Naive thymus-derived CD4-positive, alpha-beta T cell (primary cell): ENCODE results near the gene LENG8. TPM values are rescaled to one million over a fixed set of nuclear protein-coding genes. Genes with fewer than 3 reads are reported as not detected.

ENCODE experiments used
- ATAC-seq: fragments of 150-1000 bp; cut with Tn5 transposase; 2 replicates; pipeline ENCODE4 v1.10.0; 2021; ENCODE audit warnings: mild to moderate bottlenecking, moderate library complexity
- CTCF ChIA-PET: fragments of 350-600 bp; sonication (Branson Sonifier 250); formaldehyde crosslinking; loops from one replicate; lab custom pipeline; 2021; ENCODE audit warnings: antibody characterized with exemption; lab: Charles Lee
- POLR2A ChIA-PET: fragments of 350-600 bp; sonication (Branson Sonifier 250); formaldehyde crosslinking; loops from one replicate; lab custom pipeline; 2021; ENCODE audit warnings: antibody characterized with exemption, inconsistent platforms; lab: Charles Lee
- DNase-seq, 9 donors: peaks; one replicate each; pipeline versions ENCODE4 v3.0.0 to v3.0.0-alpha.2; 2020 to 2022; ENCODE audit warnings: mixed read lengths in 1 of 9
- H3K27ac ChIP-seq: one replicate; pipeline ENCODE4 v1.7.0; 2013; ENCODE audit warnings: mild to moderate bottlenecking, low read depth, low read length, moderate library complexity
- H3K27me3 ChIP-seq, 2 donors: one replicate each; pipeline ENCODE4 v1.7.0; 2013; ENCODE audit warnings: low read length in 2 of 2, mild to moderate bottlenecking in 2 of 2, moderate library complexity in 2 of 2; ENCODE audit not compliant: control insufficient read depth in 2 of 2, insufficient read depth in 2 of 2
- H3K36me3 ChIP-seq, 3 experiments: 1 replicate in 2 of 3; 2 replicates in 1 of 3; pipeline ENCODE4 v1.7.0; 2013; ENCODE audit warnings: low read length in 3 of 3, mild to moderate bottlenecking in 3 of 3, moderate library complexity in 1 of 3; ENCODE audit not compliant: insufficient read depth in 3 of 3, control insufficient read depth in 2 of 3
- H3K4me1 ChIP-seq, 2 donors: one replicate each; pipeline ENCODE4 v1.7.0; 2013; ENCODE audit warnings: low read length in 2 of 2, mild to moderate bottlenecking in 2 of 2, moderate library complexity in 1 of 2; ENCODE audit not compliant: control insufficient read depth in 2 of 2, insufficient read depth in 2 of 2
- H3K4me3 ChIP-seq: 2 replicates; pipeline ENCODE4 v1.7.0; 2013; ENCODE audit warnings: mild to moderate bottlenecking, low read length
- H3K9me3 ChIP-seq, 3 experiments: 1 replicate in 2 of 3; 2 replicates in 1 of 3; pipeline ENCODE4 v1.7.0; 2013; ENCODE audit warnings: low read length in 3 of 3; ENCODE audit not compliant: control insufficient read depth in 2 of 3
- H3K27ac Mint-ChIP-seq, 9 donors: one replicate each; pipeline ENCODE4 v1.8.0; 2020 to 2022; ENCODE audit warnings: mixed read lengths in 9 of 9, mild to moderate bottlenecking in 8 of 9, moderate library complexity in 5 of 9, inconsistent platforms in 2 of 9
- H3K27me3 Mint-ChIP-seq, 5 donors: one replicate each; pipeline ENCODE4 v1.8.0; 2021 to 2022; ENCODE audit warnings: mixed read lengths in 5 of 5, mild to moderate bottlenecking in 1 of 5
- H3K36me3 Mint-ChIP-seq, 5 donors: one replicate each; pipeline ENCODE4 v1.8.0; 2020 to 2022; ENCODE audit warnings: mixed read lengths in 5 of 5, mild to moderate bottlenecking in 3 of 5, inconsistent platforms in 1 of 5
- H3K4me1 Mint-ChIP-seq, 7 donors: one replicate each; pipeline ENCODE4 v1.8.0; 2020 to 2022; ENCODE audit warnings: mixed read lengths in 7 of 7, mild to moderate bottlenecking in 3 of 7, inconsistent platforms in 1 of 7
- H3K4me3 Mint-ChIP-seq, 10 donors: one replicate each; pipeline ENCODE4 v1.8.0; 2020 to 2022; ENCODE audit warnings: mild to moderate bottlenecking in 10 of 10, mixed read lengths in 10 of 10, moderate library complexity in 6 of 10, inconsistent platforms in 2 of 10
- H3K9me3 Mint-ChIP-seq, 11 donors: one replicate each; pipeline ENCODE4 v1.8.0; 2020 to 2022; ENCODE audit warnings: mixed read lengths in 11 of 11, mild to moderate bottlenecking in 4 of 11, inconsistent platforms in 1 of 11, moderate library complexity in 1 of 11
- intact Hi-C, 2 donors: fragments of 100-400 bp; cut with micrococcal nuclease; formaldehyde crosslinking; loops; one replicate each; pipeline ENCODE4 v1.15.1; 2023
- polyA plus RNA-seq, 2 donors: library from polyadenylated mRNA; unstranded; fragments of 300-500 nt; fragmentation: Illumina TruSeq; gene quantifications; one replicate each; pipeline ENCODE4 v1.2.3, GENCODE V29; 2021
- total RNA-seq, 6 experiments: library from RNA in 5 of 6; stranded (reverse) in 5 of 6; gene quantifications; 1 replicate in 5 of 6; 2 replicates in 1 of 6; pipeline ENCODE4 v1.2.3 and lab custom pipeline; 2021 to 2026

The LENG8 gene
- total and polyA plus RNA-seq, 7 experiments from 2014 or later = 6.2 to 685 (median 503) TPM

DNA sequence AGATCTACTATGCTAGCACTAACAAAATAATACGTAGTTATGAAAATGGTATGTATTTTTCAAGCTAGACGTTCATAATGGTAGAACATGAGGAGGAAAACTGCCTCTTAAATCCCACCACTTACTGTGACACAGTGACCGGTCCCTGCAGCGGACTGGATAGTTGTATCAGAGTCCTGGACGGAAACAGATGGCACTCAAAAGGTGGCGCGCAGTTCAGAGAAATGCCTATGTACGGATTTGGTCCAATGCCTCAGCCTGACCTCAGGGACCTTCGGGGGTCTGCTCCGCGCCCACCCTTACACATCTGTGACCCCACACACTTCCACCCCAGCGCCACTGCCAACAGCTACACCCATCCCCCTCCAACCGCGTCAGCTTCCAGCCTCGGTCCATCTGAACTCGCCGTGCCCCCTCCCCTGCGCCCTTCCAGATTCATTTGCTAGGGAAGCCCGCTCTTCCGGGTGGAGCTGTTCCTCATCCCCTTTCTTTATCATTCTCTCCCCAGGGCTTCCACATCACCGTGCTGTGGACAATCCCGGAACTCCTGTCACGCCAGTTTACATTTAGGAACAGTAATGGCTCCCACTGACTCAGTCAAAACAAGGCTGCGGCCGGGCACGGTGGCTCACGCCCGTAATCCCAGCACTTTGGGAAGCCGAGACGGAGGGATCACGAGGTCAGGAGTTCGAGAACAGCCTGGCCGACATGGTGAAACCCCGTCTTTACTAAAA is 792 bp upstream of the LENG8 start:
- Mint-ChIP-seq H3K9me3 (peaks cover 0 to 13% (median 0%) of the 10 kb centered on the region in 11 donors), H3K27me3 (peaks cover 0 to 3% (median 0%) of the 10 kb centered on the region in 5 donors), H3K27ac (peak overlapping the region; percentile 97 to 100 (median 100)), H3K4me1 (peaks cover 32 to 55% (median 53%) of the 10 kb centered on the region in 7 donors), H3K4me3 (peak overlapping the region; percentile 93 to 99 (median 97)), H3K36me3 (peaks cover 6 to 35% (median 16%) of the 10 kb centered on the region in 5 donors)
- Histone ChIP-seq H3K27me3 (no peaks in the 10 kb centered on the region), H3K4me3 (peak overlapping the region; percentile 85), H3K36me3 (peaks cover 16 to 47% (median 18%) of the 10 kb centered on the region in 3 experiments), H3K9me3 (no peaks in the 10 kb centered on the region), H3K4me1 (peaks cover 19 to 39% of the 10 kb centered on the region in 2 donors), H3K27ac (peak overlapping the region; percentile 94)
- POLR2A ChIA-PET = interaction anchor here (0.5 to 5.1 kb wide), 28 partner anchors 8 to 1156 kb away, joined by 3 to 67 read pairs (median 4); partner anchors contain the start of genes CNOT3, FIZ1, LENG9 and MBOAT7
- CTCF ChIA-PET = interaction anchor here (0.7 kb wide), 2 partner anchors 14 to 15 kb away, joined by 3 read pairs; partner anchors contain the start of gene LENG9
- peak; percentile 26 for ATAC-seq
- peak in 3 of 9 donors; percentile 39 to 55 (median 52) for DNase-seq
- intact Hi-C loops = loop anchor here (2.0 to 5.0 kb wide), 7 partner anchors 61 to 1346 kb away; partner anchors contain the start of genes MYADM (in 2 of the 2), NDUFA3 (in 1 of the 2), PRPF31 (in 1 of the 2) and TFPT (in 1 of the 2)

DNA sequence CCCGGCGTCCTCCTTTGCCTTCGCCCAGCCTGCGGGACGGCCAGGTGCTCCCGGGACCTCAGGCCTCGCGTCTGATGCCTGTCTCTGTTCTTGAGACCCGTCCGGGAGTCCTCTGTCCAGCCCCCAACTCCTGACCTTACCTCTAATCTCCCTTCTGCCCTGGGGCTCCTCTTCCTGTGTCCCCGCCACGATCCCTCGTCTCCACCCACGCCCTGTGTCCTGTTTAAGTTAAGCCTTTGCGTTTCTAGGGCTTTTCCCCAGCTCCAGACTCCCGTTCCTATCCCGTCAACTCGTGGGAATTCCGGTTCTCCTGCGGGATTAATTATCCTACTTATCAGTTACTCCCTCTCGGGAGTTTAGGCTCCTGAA is 686 bp downstream of the LENG8 start:
- peaks cover 31 to 62% (median 54%) of the 10 kb centered on the region in 7 donors for H3K4me1 Mint-ChIP-seq
- Histone ChIP-seq H3K36me3 (peaks cover 27 to 61% (median 30%) of the 10 kb centered on the region in 3 experiments), H3K4me3 (peak overlapping the region; percentile 85), H3K9me3 (no peaks in the 10 kb centered on the region), H3K4me1 (peaks cover 19 to 39% of the 10 kb centered on the region in 2 donors), H3K27ac (peak overlapping the region; percentile 94), H3K27me3 (no peaks in the 10 kb centered on the region)
- peaks cover 0 to 3% (median 0%) of the 10 kb centered on the region in 5 donors for H3K27me3 Mint-ChIP-seq
- intact Hi-C loops = loop anchor here (1.0 to 5.0 kb wide), 12 partner anchors 14 to 1347 kb away; partner anchors contain the start of genes LENG9 (in 2 of the 2), MYADM (in 2 of the 2), CNOT3 (in 1 of the 2) and KMT5C (in 1 of the 2)
- peak overlapping the region; percentile 93 to 99 (median 97) for H3K4me3 Mint-ChIP-seq
- DNase-seq (no peak), ATAC-seq (no peak)
- H3K36me3 Mint-ChIP-seq = peaks cover 4 to 34% (median 19%) of the 10 kb centered on the region in 5 donors
- ChIA-PET POLR2A (interaction anchor here (1.4 to 5.1 kb wide), 4 partner anchors 12 to 61 kb away, joined by 3 to 67 read pairs (median 23); partner anchors contain the start of gene LENG9), CTCF (no interaction called here)
- H3K27ac Mint-ChIP-seq = peak overlapping the region; percentile 96 to 100 (median 99)
- peaks cover 0 to 13% (median 0%) of the 10 kb centered on the region in 11 donors for H3K9me3 Mint-ChIP-seq

DNA sequence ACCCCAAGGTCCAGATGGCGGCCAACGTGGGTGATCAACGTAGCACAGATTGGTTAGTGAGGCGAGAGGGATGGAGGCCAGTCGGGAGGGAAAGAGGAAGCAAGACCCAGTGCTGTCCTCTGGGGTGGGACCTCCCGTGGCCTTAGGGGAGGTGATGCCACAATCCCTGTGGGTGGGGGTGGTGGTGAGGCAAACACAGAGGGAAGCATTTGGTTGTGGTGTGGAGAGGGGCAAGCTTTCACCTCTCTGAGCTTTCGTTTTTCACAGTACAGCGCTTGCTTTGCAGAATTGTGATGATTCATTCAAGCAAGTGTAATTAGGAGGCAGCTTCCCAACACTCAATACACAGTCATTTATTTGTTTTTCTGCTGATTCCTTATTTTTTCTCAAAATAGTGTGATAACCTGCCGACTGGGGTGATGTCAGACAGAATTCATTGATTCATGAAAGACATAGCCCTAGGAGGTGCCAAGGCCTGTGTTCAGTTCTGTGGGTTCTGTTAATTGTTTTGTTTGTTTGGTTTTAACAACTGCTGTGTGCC is 2.4 kb downstream of the LENG8 start:
- peak overlapping the region; percentile 85 for H3K4me3 ChIP-seq

DNA sequence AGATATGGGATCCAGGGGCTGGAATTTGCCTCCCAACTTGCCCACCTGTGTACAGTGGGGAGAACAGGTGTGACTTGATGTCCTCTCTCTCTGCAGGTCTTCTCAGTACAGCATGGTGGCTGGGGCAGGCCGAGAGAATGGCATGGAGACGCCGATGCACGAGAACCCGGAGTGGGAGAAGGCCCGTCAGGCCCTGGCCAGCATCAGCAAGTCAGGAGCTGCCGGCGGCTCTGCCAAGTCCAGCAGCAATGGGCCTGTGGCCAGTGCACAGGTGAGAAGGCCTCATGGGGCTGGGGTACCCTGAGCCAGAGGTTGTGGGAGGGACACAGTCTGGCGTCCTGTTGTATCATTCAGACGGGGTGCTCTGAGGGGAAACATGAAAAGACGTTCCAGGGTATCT is 3.0 kb downstream of the LENG8 start:
- peaks cover 4 to 34% (median 19%) of the 10 kb centered on the region in 5 donors for H3K36me3 Mint-ChIP-seq
- H3K27ac ChIP-seq = peak overlapping the region; percentile 29
- DNase-seq (peak in 1 of 9 donors; percentile 4), ATAC-seq (no peak)
- peaks cover 29 to 58% (median 45%) of the 10 kb centered on the region in 7 donors for H3K4me1 Mint-ChIP-seq
- H3K4me3 ChIP-seq = no peak overlapping the region
- H3K9me3 Mint-ChIP-seq = peaks cover 0 to 13% (median 0%) of the 10 kb centered on the region in 11 donors
- intact Hi-C loops = no loop called here
- ChIA-PET POLR2A (interaction anchor here (0.6 to 5.1 kb wide), 2 partner anchors 9 to 81 kb away, joined by 4 to 67 read pairs; partner anchors contain the start of gene LENG9), CTCF (no interaction called here)
- H3K27ac Mint-ChIP-seq = peak overlapping the region in 3 of 9 donors; percentile 76 to 98 (median 97)
- peak overlapping the region in 4 of 10 donors; percentile 7 to 98 (median 94) for H3K4me3 Mint-ChIP-seq
- peaks cover 19 to 36% of the 10 kb centered on the region in 2 donors for H3K4me1 ChIP-seq
- no peaks in the 10 kb centered on the region for H3K27me3 ChIP-seq
- H3K27me3 Mint-ChIP-seq = peaks cover 0 to 3% (median 0%) of the 10 kb centered on the region in 5 donors
- H3K9me3 ChIP-seq = no peaks in the 10 kb centered on the region
- H3K36me3 ChIP-seq = peaks cover 33 to 73% (median 40%) of the 10 kb centered on the region in 3 experiments

More for the DNA sequence above, 2.4 kb downstream of the LENG8 start:
- no peaks in the 10 kb centered on the region for H3K27me3 ChIP-seq
- H3K36me3 ChIP-seq = peaks cover 33 to 67% (median 34%) of the 10 kb centered on the region in 3 experiments
- ChIA-PET CTCF (no interaction called here), POLR2A (interaction anchor here (0.6 to 5.1 kb wide), 3 partner anchors 10 to 315 kb away, joined by 4 to 67 read pairs (median 7); partner anchors contain the start of gene LENG9)
- intact Hi-C loops = no loop called here
- ATAC-seq (no peak), DNase-seq (peak in 1 of 9 donors; percentile 3)
- H3K27me3 Mint-ChIP-seq = peaks cover 0 to 3% (median 0%) of the 10 kb centered on the region in 5 donors
- H3K27ac Mint-ChIP-seq = peak overlapping the region; percentile 80 to 100 (median 98)
- no peaks in the 10 kb centered on the region for H3K9me3 ChIP-seq
- H3K4me3 Mint-ChIP-seq = peak overlapping the region; percentile 93 to 99 (median 97)
- peaks cover 31 to 62% (median 49%) of the 10 kb centered on the region in 7 donors for H3K4me1 Mint-ChIP-seq
- peaks cover 4 to 34% (median 19%) of the 10 kb centered on the region in 5 donors for H3K36me3 Mint-ChIP-seq
- peaks cover 19 to 39% of the 10 kb centered on the region in 2 donors for H3K4me1 ChIP-seq
- H3K27ac ChIP-seq = peak overlapping the region; percentile 94
- H3K9me3 Mint-ChIP-seq = peaks cover 0 to 13% (median 0%) of the 10 kb centered on the region in 11 donors

DNA sequence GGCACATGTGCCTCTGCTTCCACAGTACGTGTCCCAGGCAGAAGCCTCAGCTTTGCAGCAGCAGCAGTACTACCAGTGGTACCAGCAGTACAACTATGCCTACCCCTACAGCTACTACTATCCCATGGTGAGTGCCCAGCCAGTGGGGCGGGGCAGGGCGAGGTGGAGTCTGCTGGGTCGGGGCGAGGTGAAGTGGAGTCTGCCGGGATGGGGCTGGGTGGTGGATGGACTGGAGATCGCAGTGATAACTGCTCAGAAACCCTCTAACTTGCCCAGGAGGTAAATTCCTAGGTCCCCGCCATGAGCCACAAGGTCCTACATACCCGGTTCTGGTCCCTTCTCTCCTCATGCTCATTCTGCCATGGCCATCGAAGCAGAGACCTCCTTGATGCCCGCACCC is 3.6 kb downstream of the LENG8 start:
- CTCF ChIA-PET = no interaction called here
- peaks cover 25 to 54% (median 40%) of the 10 kb centered on the region in 7 donors for H3K4me1 Mint-ChIP-seq
- H3K4me1 ChIP-seq = peaks cover 19 to 30% of the 10 kb centered on the region in 2 donors
- peak overlapping the region in 2 of 9 donors; percentile 38 to 76 for H3K27ac Mint-ChIP-seq
- ATAC-seq (no peak), DNase-seq (no peak)
- H3K36me3 Mint-ChIP-seq = peaks cover 4 to 34% (median 19%) of the 10 kb centered on the region in 5 donors
- H3K27ac ChIP-seq = no peak overlapping the region
- POLR2A ChIA-PET = interaction anchor here (1.4 to 5.1 kb wide), 2 partner anchors 9 to 10 kb away, joined by 7 to 67 read pairs; partner anchors contain the start of gene LENG9
- H3K4me3 ChIP-seq = no peak overlapping the region
- H3K9me3 ChIP-seq = no peaks in the 10 kb centered on the region
- peaks cover 0 to 13% (median 0%) of the 10 kb centered on the region in 11 donors for H3K9me3 Mint-ChIP-seq
- intact Hi-C loops = no loop called here
- peaks cover 0 to 3% (median 0%) of the 10 kb centered on the region in 5 donors for H3K27me3 Mint-ChIP-seq
- no peaks in the 10 kb centered on the region for H3K27me3 ChIP-seq
- peak overlapping the region in 2 of 10 donors; percentile 51 to 63 for H3K4me3 Mint-ChIP-seq
- peaks cover 33 to 80% (median 41%) of the 10 kb centered on the region in 3 experiments for H3K36me3 ChIP-seq
